ENCODE results near the gene GCM1.
"Not testable (repeated sequence)": the region's sequence is repeated elsewhere in the genome, so short reads cannot be mapped to it uniquely, and the experiment has no call there.

GCM1 gene, protein sequence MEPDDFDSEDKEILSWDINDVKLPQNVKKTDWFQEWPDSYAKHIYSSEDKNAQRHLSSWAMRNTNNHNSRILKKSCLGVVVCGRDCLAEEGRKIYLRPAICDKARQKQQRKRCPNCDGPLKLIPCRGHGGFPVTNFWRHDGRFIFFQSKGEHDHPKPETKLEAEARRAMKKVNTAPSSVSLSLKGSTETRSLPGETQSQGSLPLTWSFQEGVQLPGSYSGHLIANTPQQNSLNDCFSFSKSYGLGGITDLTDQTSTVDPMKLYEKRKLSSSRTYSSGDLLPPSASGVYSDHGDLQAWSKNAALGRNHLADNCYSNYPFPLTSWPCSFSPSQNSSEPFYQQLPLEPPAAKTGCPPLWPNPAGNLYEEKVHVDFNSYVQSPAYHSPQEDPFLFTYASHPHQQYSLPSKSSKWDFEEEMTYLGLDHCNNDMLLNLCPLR

DNA sequence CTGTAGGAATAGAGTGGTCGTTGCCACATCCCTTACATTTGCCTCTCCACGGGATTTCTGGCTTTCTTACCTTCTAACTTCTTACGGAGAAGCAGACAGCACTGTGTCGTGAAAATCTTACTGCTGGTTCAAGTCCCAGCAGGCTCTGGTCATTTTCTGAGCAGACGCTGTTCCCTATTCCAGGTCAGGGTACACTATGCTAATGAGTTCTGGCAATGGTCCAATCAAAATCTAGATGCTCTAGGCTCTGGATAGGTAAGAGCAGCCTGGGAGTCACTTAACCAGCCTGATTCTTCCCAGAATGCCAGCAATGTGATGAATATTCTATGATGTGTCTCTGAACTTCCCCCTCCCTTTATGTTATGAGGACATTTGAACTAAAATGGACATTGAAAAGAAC lies at the start of gene GCM1:
TSS of gene GCM1 (minus strand) at position 158 of the 400 bp plus-strand sequence. CDS start 3,209 bp downstream, outside the sequence.
- no peak for DNase-seq (ENCODE audit: low read depth)

DNA sequence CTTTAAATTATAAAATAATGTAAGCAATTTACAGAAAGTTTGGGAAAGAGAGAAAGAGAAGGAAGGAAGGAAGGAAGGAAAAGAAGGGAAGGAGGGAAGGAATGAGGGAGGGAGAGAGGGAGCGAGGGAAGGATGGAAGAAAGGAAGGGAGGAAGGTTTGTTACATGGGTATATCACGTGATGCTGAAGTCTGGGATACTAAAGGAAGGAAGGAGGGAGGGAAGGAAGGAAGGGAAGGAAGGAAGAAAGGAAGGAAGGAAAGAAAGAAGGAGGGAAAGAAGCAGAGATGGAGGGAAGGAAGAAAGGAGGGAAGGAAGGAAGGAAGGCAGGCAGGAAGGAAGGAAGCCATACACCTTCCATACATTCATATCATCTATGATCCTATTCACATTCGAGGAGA lies 48.9 kb upstream of the GCM1 start:
- no peak for DNase-seq (ENCODE audit: low read depth)

DNA sequence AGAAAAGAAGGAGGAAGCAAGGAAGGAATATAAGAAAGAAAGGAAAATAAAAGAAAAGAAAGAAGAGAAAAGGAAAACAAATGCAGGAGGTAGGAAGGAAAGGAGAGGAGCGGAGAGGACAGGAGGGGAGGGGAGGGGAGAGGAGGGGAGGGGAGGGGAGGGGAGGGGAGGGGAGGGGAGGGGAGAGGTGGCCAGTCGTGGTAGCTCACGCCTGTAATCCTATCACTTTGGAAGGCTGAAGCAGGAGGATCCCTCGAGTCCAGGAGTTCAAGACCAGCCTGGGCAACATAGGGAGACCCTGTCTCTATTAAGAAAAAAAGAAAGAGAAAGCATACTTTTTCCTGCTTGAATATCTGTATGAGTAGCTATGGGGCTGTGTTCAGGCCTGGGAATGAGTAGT lies 46.4 kb upstream of the GCM1 start:
- no peak for DNase-seq (ENCODE audit: low read depth)

DNA sequence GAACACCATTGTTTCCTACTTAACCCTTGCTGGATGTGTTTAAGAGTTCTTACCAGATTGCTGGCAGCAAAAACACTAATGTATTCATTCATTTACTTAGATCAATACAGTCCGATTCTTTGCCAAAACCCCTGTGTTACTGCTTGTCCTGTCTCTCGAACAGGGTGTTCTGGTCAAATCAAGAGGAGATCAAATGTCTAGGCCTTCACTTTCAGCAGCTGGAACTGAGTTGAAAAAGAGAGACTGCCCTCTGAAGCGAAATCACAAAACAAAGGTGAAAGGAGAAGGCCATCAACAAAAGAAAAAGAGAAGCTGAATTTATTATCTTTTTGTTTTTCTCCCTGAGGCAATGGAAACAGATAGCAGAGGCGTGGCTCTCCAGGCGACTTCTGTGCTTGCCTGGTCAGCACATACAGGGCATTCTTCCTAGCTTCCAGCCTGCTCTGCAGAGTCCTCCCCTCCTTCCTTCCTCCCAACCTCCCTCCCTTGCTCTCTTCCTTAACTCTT lies 44.1 kb upstream of the GCM1 start:
- DNase-seq (ENCODE audit: low read depth): no peak

DNA sequence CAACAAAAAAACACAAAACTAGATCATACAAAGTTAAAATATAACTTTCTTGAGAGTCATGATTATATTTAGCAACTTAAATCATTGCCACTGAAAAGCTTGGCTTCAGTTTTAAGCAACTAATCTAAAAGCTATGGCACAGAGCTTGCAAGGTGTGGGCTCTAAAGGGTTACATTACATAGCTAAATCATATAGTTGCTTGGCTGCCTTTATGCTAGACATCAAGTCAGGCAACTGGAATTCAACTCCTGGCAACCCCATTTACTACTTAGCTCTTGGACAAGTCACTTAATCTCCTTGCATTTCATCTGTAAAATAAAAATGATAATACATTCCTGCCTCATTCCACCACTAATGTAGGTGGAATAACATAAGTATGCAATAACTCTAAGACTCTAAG lies 40.9 kb upstream of the GCM1 start:
- no peak for DNase-seq (ENCODE audit: low read depth)

DNA sequence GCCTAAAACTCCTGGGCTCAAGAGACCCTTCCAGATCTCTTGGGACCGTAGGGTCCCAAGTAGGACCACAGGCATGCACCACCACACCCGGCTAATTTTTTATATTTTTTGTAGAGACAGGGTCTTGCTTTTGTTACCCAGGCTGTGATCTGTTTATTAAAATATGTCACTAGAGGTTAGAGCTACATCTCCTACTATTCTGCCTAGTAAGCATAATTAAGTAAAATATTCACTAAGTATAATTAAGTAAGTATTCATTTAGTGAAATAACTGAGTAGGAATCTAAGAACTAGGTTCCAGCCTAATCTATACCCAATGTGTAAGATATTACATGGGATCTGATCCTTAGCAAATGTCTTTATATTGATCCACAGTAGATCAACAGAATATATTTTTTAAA lies 40.2 kb upstream of the GCM1 start:
- DNase-seq (ENCODE audit: low read depth): no peak

DNA sequence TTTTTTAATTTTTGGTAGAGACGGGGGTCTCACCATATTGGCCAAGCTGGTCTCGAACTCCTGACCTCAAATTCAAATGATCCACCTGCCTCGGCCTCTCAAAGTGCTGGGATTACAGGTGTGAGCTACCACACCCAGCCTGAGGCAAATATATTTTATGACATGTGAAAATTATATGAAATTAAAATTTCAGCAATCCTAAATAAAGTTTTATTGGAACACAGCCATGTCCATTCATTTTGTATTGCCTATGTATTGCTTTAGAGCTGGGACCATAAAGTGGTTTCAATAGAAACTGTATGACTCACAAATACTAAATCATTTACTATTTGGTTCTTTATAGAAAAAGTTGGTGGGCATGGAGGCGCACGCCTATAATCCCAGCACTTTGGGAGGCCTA lies 32.0 kb upstream of the GCM1 start:
- DNase-seq (ENCODE audit: low read depth): no peak

DNA sequence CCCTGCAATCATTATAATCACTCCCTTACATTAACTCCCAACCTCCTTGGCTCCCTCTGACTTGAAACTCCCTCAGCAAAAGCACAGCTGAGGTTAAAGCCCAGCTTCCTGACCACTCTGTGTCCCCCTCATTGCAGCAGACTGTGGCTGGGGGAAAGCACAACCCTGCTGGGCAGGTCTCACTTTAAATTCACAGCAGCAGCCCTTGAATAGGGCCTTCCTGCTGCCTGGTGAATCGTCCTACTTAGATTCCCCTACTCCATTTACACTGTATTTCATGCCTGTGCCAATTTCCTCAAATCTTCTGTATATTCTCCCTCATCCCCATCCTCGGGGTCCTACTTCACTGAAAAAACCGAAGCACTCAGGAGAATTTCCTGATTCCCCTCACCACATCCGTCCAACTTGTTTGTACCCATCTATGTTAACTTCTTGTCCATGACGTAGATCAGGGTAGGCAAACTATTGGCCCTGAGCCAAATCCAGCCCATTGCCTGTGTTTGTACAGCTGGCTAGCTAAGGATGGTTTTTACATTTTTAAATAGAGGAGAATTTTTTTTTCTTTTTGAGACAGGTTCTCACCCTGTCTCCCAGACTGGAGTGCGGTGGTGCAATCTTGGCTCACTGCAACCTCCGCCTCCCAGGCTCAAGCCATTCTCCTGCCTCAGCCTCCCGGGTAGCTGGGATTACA lies 31.5 kb upstream of the GCM1 start:
- no peak for DNase-seq (ENCODE audit: low read depth)

DNA sequence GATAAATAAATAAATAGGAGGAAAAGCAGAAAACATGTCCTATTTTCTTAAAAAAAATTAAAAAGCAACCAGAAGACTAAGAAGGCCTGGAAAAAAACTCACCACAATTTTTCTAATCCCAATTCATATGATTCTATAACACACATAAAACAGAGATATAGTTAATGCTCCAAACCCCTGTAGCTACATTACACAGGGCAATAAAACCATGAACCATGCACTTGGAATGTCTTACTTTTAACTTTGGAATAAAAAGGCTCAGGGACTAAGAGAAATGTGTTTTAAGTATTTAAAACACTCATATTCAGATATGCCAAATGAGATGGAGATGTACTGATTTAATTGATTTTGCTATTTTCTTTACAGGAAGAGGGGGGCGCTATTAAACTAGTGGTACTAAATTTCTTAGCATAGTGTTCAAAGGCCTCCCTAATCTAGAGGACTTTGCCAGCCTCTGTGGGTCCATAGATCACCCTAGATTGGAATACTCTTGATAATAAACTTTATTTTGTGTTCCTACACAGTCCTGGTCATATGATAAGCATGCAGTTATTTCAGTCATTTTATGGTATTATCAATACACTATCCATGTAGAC lies 30.3 kb upstream of the GCM1 start:
- DNase-seq (ENCODE audit: low read depth): no peak

DNA sequence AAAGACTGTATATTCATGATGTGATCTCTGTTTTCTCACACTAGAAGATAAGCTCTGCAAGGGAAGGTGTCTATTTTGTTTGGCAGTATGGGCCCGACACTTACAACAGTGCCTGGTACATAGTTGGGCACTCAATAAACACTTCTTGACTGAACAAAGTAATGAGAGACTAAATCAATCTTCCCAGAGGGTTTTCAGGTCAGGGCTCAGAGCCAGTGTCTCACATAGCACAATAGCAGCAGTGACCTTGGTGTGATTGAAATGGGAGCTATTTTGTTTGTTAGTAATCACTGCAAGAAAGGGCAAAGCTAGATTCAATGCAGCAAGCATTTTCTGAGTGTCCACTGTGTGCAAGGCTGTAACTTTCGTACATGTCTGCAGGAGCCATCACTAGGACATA lies 26.4 kb upstream of the GCM1 start:
- no peak for DNase-seq (ENCODE audit: low read depth)

DNA sequence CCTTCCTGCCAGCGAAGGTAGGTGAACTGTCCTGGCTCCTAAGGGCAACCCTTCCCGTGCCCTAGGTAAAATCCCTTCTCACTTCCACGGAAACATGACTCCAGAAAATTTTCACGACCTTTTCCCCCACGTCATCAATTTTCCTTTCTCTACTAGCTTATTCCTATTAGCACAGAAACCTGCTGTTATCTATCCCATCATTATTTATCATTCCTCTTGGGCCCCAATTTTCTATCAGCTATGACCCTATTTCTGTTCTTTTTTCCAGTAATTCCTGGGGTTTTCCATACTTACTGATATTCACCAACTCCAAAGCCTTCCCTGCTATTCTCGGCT lies 23.8 kb upstream of the GCM1 start:
- no peak for DNase-seq (ENCODE audit: low read depth)

DNA sequence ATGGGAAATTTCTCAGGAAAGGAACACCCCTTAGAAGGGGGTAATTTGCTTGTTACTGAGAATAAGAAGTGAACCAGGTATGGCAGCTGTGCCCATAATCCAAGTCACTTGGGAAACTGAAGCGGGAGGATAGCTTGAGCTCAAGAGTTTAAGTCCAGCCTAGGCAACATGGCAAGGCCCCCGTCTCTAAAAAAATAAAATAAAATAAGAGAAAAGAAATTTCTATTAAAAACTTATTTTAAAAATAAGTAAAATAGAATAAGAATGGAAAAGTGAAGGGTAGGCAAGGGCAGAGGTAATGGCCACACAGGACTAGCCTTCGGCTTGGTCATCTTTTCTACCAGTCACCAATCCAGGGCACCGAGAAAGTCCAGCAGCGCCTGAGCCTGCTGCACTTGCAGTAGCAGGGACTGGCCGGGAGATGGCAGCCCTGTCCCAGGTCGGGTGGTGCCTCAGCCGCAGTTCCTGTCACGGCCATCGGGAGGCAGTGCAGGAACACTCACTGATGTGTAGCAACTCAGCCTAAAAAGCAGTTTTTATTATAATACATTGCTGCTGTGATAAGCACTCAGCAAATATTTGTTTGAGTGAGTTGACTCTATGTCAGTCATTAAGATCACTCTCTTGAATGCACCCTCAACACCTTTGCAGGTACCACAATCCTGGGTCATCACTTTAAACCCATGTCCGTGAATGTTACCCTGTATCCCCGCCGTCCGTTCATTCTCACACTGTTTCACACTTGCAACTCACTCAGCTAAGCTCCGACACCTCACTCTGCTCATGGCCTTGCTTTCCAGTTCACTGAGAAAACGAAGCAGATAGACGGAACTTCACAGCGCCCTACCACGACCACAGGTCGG lies 23.2 kb upstream of the GCM1 start:
- DNase-seq (ENCODE audit: low read depth): peak; percentile 86

DNA sequence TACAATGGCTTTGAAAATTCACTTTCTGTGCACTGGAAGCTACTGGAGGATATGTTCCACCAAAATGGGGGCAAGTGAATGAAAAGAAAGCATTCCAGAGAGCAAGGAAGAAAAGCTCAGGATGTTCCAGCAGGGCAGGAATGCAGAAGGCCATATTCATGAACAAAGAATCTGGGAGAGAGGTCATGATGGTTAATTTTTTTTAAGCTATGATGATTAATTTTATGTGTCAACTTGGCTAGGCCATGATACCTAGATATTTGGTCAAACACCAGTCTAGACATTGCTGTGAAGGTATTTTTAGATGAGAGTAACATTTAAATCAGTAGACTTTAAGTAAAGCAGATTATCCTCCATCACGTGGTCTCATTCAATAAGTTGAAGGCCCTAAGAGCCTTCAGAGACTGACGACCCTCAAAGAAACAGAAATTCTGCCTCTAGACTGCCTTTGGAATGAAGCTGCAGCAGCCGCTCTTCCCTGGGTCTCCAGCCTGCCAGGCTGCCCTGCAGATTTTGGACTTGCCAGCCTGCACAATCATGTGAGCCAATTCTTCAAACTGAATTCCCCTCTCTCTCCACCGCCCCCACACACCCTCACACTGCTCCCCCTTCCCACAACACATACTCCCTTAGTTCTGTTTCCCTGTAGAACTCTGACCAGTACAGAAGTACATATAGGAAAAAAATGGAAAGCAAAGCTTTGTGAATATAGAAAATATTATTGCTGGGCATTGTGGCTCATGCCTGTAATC lies 20.1 kb upstream of the GCM1 start:
- no peak for DNase-seq (ENCODE audit: low read depth)

DNA sequence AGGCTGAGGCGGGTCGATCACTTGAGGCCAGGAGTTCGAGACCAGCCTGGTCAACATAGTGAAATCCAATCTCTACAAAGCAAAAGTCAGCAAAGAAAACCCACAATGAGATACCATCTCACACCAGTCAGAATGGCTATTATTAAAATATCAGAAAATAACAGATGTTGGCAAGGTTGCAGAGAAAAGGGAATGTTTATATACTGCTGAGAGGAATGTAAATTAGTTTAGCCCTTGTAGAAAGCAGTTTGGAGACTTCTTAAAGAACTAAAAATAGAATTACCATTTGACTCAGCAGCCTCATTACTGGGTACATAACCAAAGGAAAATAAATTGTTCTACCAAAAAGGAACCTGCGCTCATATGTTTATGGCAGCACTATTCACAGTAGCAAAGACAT lies 16.7 kb upstream of the GCM1 start:
- no peak for DNase-seq (ENCODE audit: low read depth)

DNA sequence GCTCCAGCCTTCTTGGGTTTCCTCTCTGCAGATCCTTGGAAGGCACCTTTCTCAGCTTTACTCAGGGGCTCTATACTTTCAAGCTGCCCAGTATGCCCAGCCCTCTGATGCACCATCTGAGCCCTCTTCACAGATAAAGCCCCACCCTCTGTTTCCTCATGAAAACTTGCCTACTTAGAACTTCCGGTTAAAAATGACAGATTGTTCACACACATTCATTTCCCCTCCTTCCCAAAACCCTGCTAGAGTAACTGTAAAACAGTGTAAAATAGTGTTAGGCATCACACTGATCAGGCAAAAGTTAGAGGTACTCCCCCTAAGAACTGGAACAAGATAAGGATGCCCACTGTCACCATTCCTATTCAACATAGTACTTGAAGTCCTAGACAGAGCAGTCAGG lies 14.0 kb upstream of the GCM1 start:
- no peak for DNase-seq (ENCODE audit: low read depth)

DNA sequence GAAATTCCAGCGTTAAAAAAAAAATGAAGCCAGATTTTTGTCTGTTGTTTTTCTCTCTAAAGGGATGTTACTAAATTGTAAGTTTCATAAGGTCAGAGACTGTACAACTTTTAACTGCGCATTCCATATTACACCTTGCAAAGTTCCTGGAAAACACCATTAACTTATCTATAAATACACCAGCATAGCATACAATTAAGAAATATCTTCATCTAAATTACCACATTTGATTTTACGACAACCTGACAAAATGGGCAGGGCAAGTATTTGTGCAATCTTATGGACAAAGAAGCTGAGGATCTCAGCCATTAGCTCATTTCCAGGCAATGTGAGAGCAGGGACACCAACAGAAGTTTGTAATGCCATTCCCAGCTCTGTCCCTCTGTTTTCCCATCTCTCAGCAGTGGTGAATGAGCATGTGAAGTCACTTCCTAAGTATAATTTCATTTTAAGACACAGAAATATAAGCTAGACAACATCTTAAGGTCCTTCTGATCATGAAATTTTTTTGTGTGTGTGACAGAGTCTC lies 12.9 kb upstream of the GCM1 start:
- no peak for DNase-seq (ENCODE audit: low read depth)

DNA sequence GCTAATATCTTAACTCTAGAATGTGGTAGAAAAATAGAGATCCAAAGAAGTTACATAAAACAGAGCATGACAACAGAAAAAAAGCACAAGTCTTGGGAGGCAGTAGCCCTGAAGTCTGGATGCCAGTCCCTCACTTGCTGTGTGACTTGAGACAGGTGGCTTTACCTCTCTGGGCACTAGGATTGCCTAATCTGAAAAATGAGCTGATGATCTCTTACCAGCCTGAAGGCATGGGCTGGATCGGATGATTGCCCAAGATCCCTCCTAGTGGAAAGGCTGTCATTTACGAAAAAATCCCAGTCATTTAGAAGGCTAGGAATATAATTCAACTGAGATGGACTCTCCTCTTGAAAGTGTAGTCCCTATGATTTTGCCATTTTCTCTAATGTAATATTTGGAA lies 10.9 kb upstream of the GCM1 start:
- no peak for DNase-seq (ENCODE audit: low read depth)

DNA sequence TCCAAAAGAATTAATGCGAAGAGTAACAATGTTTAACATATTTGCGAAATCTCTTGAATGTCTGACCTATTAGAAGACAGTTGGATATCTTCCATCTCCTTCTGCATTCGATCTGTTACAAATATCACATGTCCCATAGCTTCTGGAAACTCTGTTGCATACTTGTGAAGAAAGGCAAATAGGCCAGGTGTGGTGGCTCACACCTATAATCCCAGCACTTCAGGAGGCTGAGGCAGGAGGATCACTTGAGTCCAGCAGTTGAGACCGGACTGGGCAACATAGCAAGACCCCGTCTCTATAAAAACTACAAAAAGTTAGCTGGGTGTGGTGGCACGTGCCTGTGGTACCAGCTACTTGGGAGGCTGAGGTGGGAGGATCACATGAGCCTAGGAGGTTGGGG lies 9.4 kb upstream of the GCM1 start:
- DNase-seq (ENCODE audit: low read depth): not testable (repeated sequence)

DNA sequence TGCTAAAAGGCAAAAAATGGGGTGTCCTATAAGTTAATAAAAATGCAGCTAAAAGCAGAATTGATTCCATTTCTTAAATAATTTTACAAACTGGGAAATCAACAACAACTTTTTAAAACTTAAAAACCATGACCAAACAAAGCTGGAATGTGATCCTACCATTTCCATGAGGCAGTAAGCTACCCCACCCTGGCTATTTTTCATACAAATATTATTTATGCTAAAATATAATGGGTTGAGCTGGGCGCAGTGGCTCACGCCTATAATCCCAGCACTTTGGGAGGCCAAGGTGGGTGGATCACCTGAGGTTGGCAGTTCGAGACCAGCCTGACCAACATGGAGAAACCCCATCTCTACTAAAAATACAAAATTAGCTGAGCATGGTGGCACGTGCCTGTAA lies 6.6 kb upstream of the GCM1 start:
- DNase-seq (ENCODE audit: low read depth): not testable (repeated sequence)

DNA sequence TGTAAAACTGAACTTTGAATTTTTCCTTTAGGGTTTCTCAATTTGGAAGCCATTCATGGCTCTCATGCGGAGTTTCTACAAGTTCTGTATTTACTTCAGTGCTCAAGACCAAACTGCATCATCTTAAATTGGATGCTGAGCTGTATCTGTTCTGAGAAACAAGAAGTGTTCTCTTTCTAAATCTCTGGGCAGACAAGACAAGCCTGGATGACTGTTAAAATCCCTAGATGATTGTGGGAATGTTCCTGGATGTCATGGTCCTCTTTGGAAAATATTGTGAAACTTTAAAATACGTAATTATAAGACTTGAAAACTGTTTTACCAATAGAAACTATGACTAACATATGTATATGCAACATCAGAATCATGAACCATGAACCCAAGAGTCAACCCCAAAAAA lies 6.2 kb upstream of the GCM1 start:
- no peak for DNase-seq (ENCODE audit: low read depth)

DNA sequence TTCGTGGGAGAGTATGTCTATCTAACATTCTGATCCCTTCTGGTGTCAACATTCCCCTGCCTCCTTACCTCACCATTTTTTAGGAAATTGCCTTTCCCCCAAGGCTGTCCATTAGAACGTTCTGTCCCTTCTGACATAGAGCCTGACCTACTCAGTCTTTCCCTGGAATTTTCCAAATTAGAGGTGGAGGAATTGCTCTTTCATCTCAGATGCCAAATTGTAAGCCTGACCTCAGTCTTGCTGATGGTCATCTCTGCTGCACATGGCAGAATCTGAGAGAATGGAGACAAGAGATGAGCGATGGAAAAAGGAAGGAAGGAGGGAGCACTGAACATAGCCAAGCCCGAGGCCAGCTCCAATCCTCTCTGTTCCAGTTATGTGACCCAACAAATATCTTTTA lies 5.4 kb upstream of the GCM1 start:
- DNase-seq (ENCODE audit: low read depth): no peak
